OCI-LY3 (cell line): ENCODE results near the gene PBRM1.
A peak's percentile ranks its signal among the peaks of the same experiment; 100 is the strongest.

Experiments
- H2AFZ ChIP-seq: fragments of 200-600, 300-600 bp; shearing (Covaris generic); 2 replicates; pipeline ENCODE4 v1.6.0; 2014; ENCODE audit warnings: antibody characterized with exemption, low read depth, low read length
- H3K27ac ChIP-seq: fragments of 200-600, 300-600 bp; sonication (generic); 2 replicates; pipeline ENCODE4 v1.5.1; 2014; ENCODE audit warnings: mild to moderate bottlenecking, low read length, moderate library complexity, mixed read lengths
- H3K27me3 ChIP-seq: fragments of 200-600, 300-600 bp; sonication (generic); 2 replicates; pipeline ENCODE4 v1.6.1; 2014; ENCODE audit warnings: low read depth, low read length, mixed read lengths
- H3K36me3 ChIP-seq: fragments of 200-600, 300-600 bp; sonication (generic); replicated peaks from 2 replicates; pipeline ENCODE3; 2014; ENCODE audit warnings: low read depth, low read length, mixed read lengths
- H3K4me1 ChIP-seq: fragments of 300-600, 200-600 bp; sonication (generic); 2 replicates; pipeline ENCODE4 v1.6.1; 2014; ENCODE audit warnings: low read length, mixed read lengths
- H3K4me2 ChIP-seq: fragments of 200-600, 300-600 bp; sonication (generic); 2 replicates; pipeline ENCODE4 v1.6.1; 2014; ENCODE audit warnings: low read length, mixed read lengths
- H3K4me3 ChIP-seq: fragments of 300-600, 200-600 bp; sonication (generic); 2 replicates; pipeline ENCODE4 v1.5.1; 2014; ENCODE audit warnings: antibody characterized with exemption, mild to moderate bottlenecking, low read length, moderate library complexity
- H3K79me2 ChIP-seq: fragments of 300-600, 200-600 bp; shearing (Covaris generic); 2 replicates; pipeline ENCODE4 v1.6.1; 2014; ENCODE audit warnings: mild to moderate bottlenecking, low read length, mixed read lengths
- H3K9ac ChIP-seq: fragments of 300-600, 200-600 bp; shearing (Covaris generic); 2 replicates; pipeline ENCODE4 v1.6.0; 2014; ENCODE audit warnings: mild to moderate bottlenecking, low read length, moderate library complexity
- H3K9me3 ChIP-seq: fragments of 200-600, 300-600 bp; shearing (Covaris generic); 2 replicates; pipeline ENCODE4 v1.6.1; 2014; ENCODE audit warnings: low read length, mixed read lengths; ENCODE audit not compliant: insufficient read depth
- H4K20me1 ChIP-seq: fragments of 200-600, 300-600 bp; sonication (generic); 2 replicates; pipeline ENCODE4 v1.6.1; 2016; ENCODE audit warnings: low read length, mixed read lengths; ENCODE audit not compliant: insufficient read depth
- CTCF ChIP-seq: fragments of 200-600, 300-600 bp; sonication (generic); IDR thresholded peaks from 2 replicates; pipeline ENCODE4 v1.5.1; 2014; ENCODE audit warnings: antibody characterized with exemption, low read length, low read depth
- EZH2phosphoT487 ChIP-seq: fragments of 200-600 bp; shearing (Covaris generic); IDR thresholded peaks from 2 replicates; pipeline ENCODE4 v1.6.1; 2018; ENCODE audit warnings: antibody characterized with exemption, mixed run types, low read depth

The PBRM1 gene

GRCh38 chr3:52688266-52688665 lies 2.6 kb upstream of the PBRM1 start:
- H3K9ac ChIP-seq = no peak overlapping the region
- no peaks in the 10 kb centered on the region for H3K9me3 ChIP-seq
- TF ChIP-seq EZH2phosphoT487 (no peak), CTCF (no peak)
- peaks cover 19% of the 10 kb centered on the region for H4K20me1 ChIP-seq
- no peak overlapping the region for H3K4me2 ChIP-seq
- no peak overlapping the region for H2AFZ ChIP-seq
- peaks cover 66% of the 10 kb centered on the region for H3K36me3 ChIP-seq
- H3K79me2 ChIP-seq = peaks cover 92% of the 10 kb centered on the region
- H3K4me3 ChIP-seq = no peak overlapping the region
- H3K4me1 ChIP-seq = peaks cover 41% of the 10 kb centered on the region
- H3K27ac ChIP-seq = no peak overlapping the region
- no peaks in the 10 kb centered on the region for H3K27me3 ChIP-seq

- 0 out of 2 replicates have a peak, but pooled peaks cover 3% of the 10 kb centered on the region for H4K20me1 ChIP-seq
- peak overlapping the region; percentile 80 for H3K27ac ChIP-seq
- peaks cover 63% of the 10 kb centered on the region for H3K4me1 ChIP-seq
- H3K9ac ChIP-seq = peak overlapping the region; percentile 97
- no peaks in the 10 kb centered on the region for H3K27me3 ChIP-seq
- no peak for TF ChIP-seq CTCF
- TF ChIP-seq EZH2phosphoT487 = no peak
- H3K79me2 ChIP-seq = peaks cover 97% of the 10 kb centered on the region
- H3K36me3 ChIP-seq = peaks cover 46% of the 10 kb centered on the region
- peak overlapping the region; percentile 90 for H3K4me3 ChIP-seq
- H3K4me2 ChIP-seq = peak overlapping the region; percentile 85
- peak overlapping the region; percentile 12; the same call in 1 of the 2 replicates for H2AFZ ChIP-seq
- H3K9me3 ChIP-seq = no peaks in the 10 kb centered on the region
These were observed 416 bp downstream of the PBRM1 start for GRCh38 chr3:52685285-52685708.

GRCh38 chr3:52684184-52684583 lies 1.5 kb downstream of the PBRM1 start:
- TF ChIP-seq EZH2phosphoT487 (no peak), CTCF (no peak)
- peak overlapping the region; percentile 80; the same call in 1 of the 2 replicates for H3K27ac ChIP-seq
- H3K79me2 ChIP-seq = peaks cover 94% of the 10 kb centered on the region
- peaks cover 56% of the 10 kb centered on the region for H3K4me1 ChIP-seq
- H3K4me3 ChIP-seq = peak overlapping the region; percentile 78
- H4K20me1 ChIP-seq = 0 out of 2 replicates have a peak, but pooled peaks cover 3% of the 10 kb centered on the region
- H3K27me3 ChIP-seq = no peaks in the 10 kb centered on the region
- H3K9me3 ChIP-seq = no peaks in the 10 kb centered on the region
- peak overlapping the region; percentile 85 for H3K4me2 ChIP-seq
- H3K9ac ChIP-seq = peak overlapping the region; percentile 88
- H3K36me3 ChIP-seq = peaks cover 47% of the 10 kb centered on the region
- H2AFZ ChIP-seq = no peak overlapping the region

GRCh38 chr3:52683611-52684010 lies 2.1 kb downstream of the PBRM1 start:
- Histone ChIP-seq H3K4me3 (no peak overlapping the region), H2AFZ (no peak overlapping the region), H3K9me3 (no peaks in the 10 kb centered on the region), H3K9ac (no peak overlapping the region), H3K27ac (no peak overlapping the region), H3K4me1 (peaks cover 51% of the 10 kb centered on the region), H3K27me3 (no peaks in the 10 kb centered on the region), H3K79me2 (peaks cover 88% of the 10 kb centered on the region), H3K4me2 (no peak overlapping the region), H3K36me3 (peaks cover 47% of the 10 kb centered on the region), H4K20me1 (0 out of 2 replicates have a peak, but pooled peaks cover 3% of the 10 kb centered on the region)
- TF ChIP-seq CTCF (no peak), EZH2phosphoT487 (no peak)
